Lower leg skin (tissue), 3 donors: Measurements from ENCODE around the gene KAZN.

Experiments
- CTCF ChIP-seq, 3 donors: fragments of 450-650 bp; IDR thresholded peaks; one replicate each; pipeline ENCODE4 v1.5.1; 2016; ENCODE audit warnings: antibody characterized with exemption in 3 of 3, mild to moderate bottlenecking in 3 of 3, moderate library complexity in 2 of 3
- POLR2A ChIP-seq, 2 donors: fragments of 450-650 bp; IDR thresholded peaks; one replicate each; pipeline ENCODE4 v1.6.1; 2016 to 2017; ENCODE audit warnings: antibody characterized with exemption in 2 of 2, mild to moderate bottlenecking in 1 of 2, moderate library complexity in 1 of 2

GRCh38 chr1:15148941-15149340, 550.5 kb downstream of the KAZN start:
- TF ChIP-seq CTCF (IDR thresholded peaks at IDR 0.05): no peak
- TF ChIP-seq POLR2A (IDR thresholded peaks at IDR 0.05): no peak
